SK-N-SH (cell line): ENCODE data around the gene MANBA. TPM values are rescaled to one million over a fixed set of nuclear protein-coding genes. Genes with fewer than 3 reads are reported as not detected.

Source experiments
- CTCF ChIA-PET: fragments of 300-600, 350-600 bp; formaldehyde crosslinking; extraction: SDS; loops from one replicate; lab custom pipeline; 2021; lab: Yijun Ruan, JAX
- POLR2A ChIA-PET: fragments of 350-600 bp; sonication (Branson Sonifier 250); formaldehyde crosslinking; extraction: SDS; loops from one replicate; lab custom pipeline; 2020; ENCODE audit warnings: antibody characterized with exemption, inconsistent platforms; lab: Yijun Ruan, JAX
- DNase-seq: peaks from one replicate; pipeline ENCODE4 v3.0.0; 2012
- H2AFZ ChIP-seq: fragments of 200-600 bp; sonication (generic); 2 replicates; pipeline ENCODE4 v1.8.1; 2016; ENCODE audit warnings: antibody characterized with exemption, mild to moderate bottlenecking, low read depth
- H3F3A ChIP-seq: fragments of 200-600 bp; sonication (generic); replicated peaks from 2 replicates; pipeline ENCODE3; 2016; ENCODE audit warnings: antibody characterized with exemption, mild to moderate bottlenecking; ENCODE audit not compliant: insufficient read depth
- H3K27ac ChIP-seq, 2 experiments: fragments of 200-500 bp in 1 of 2; fragments of 200-600 bp in 1 of 2; sonication (Bioruptor generic) in 1 of 2; sonication (generic), shearing (Covaris generic) in 1 of 2; 2 replicates each; pipeline versions ENCODE4 v1.5.1 to v1.6.1; 2014 to 2016; ENCODE audit warnings: low read depth in 2 of 2, inconsistent platforms in 1 of 2, low read length in 1 of 2, mild to moderate bottlenecking in 1 of 2, mixed read lengths in 1 of 2
- H3K27me3 ChIP-seq: fragments of 200-600 bp; sonication (generic), shearing (Covaris generic); 2 replicates; pipeline ENCODE4 v1.6.1; 2016; ENCODE audit warnings: mixed run types; ENCODE audit not compliant: insufficient read depth
- H3K36me3 ChIP-seq, 2 experiments: fragments of 200-500 bp in 1 of 2; fragments of 200-600 bp in 1 of 2; sonication (Bioruptor generic) in 1 of 2; sonication (generic) in 1 of 2; replicated peaks in 1 of 2; 2 replicates each; pipeline versions ENCODE3 to v1.5.1; 2014 to 2016; ENCODE audit warnings: low read length in 1 of 2, mild to moderate bottlenecking in 1 of 2; ENCODE audit not compliant: insufficient read depth in 2 of 2, control insufficient read depth in 1 of 2
- H3K4me1 ChIP-seq, 2 experiments: fragments of 200-500 bp in 1 of 2; fragments of 200-600 bp in 1 of 2; sonication (Bioruptor generic) in 1 of 2; sonication (generic), shearing (Covaris generic) in 1 of 2; 2 replicates each; pipeline versions ENCODE4 v1.5.1 to v1.6.1; 2014 to 2016; ENCODE audit warnings: low read depth in 1 of 2, low read length in 1 of 2, mixed run types in 1 of 2; ENCODE audit not compliant: insufficient read depth in 2 of 2, control insufficient read depth in 1 of 2
- H3K4me2 ChIP-seq: fragments of 200-600 bp; sonication (generic), shearing (Covaris generic); 2 replicates; pipeline ENCODE4 v1.6.1; 2017; ENCODE audit warnings: mixed run types
- H3K4me3 ChIP-seq, 2 experiments: fragments of 200-500 bp in 1 of 2; fragments of 200-600 bp in 1 of 2; sonication (Bioruptor generic) in 1 of 2; sonication (generic), shearing (Covaris generic) in 1 of 2; 2 replicates each; pipeline versions ENCODE4 v1.5.1 to v1.8.1; 2014 to 2016; ENCODE audit warnings: low read depth in 2 of 2, inconsistent platforms in 1 of 2, low read length in 1 of 2, mild to moderate bottlenecking in 1 of 2, mixed read lengths in 1 of 2, moderate library complexity in 1 of 2
- H3K79me2 ChIP-seq: fragments of 200-600 bp; sonication (generic); 2 replicates; pipeline ENCODE4 v1.8.1; 2017; ENCODE audit warnings: mild to moderate bottlenecking; ENCODE audit not compliant: insufficient read depth
- H3K9ac ChIP-seq: fragments of 200-600 bp; sonication (generic); 2 replicates; pipeline ENCODE4 v1.6.1; 2017; ENCODE audit warnings: mixed run types
- H3K9me2 ChIP-seq: fragments of 200-600 bp; sonication (generic); 2 replicates; pipeline ENCODE4 v1.6.1; 2017; ENCODE audit warnings: mixed run types
- H3K9me3 ChIP-seq: fragments of 200-600 bp; sonication (generic); 2 replicates; pipeline ENCODE4 v1.6.1; 2017; ENCODE audit warnings: mixed run types, mild to moderate bottlenecking, moderate library complexity
- H4K20me1 ChIP-seq: fragments of 200-600 bp; sonication (generic); 2 replicates; pipeline ENCODE4 v1.6.1; 2017; ENCODE audit warnings: mild to moderate bottlenecking, mixed run types; ENCODE audit not compliant: insufficient read depth
- CHD2 ChIP-seq: fragments of 150-350 bp; IDR thresholded peaks from 2 replicates; pipeline ENCODE4 v1.6.1; 2018; ENCODE audit warnings: low read length; ENCODE audit not compliant: partially characterized antibody
- EP300 ChIP-seq, 2 experiments: IDR thresholded peaks; 2 replicates each; pipeline versions ENCODE4 v1.4.0 to v1.6.1; 2012; ENCODE audit warnings: borderline replicate concordance in 1 of 2, low read depth in 1 of 2, low read length in 1 of 2
- FOXJ3 ChIP-seq: sonication (generic); formaldehyde crosslinking; IDR thresholded peaks from 2 replicates; pipeline ENCODE4 v1.5.1; 2020; ENCODE audit warnings: mild to moderate bottlenecking, missing genetic modification reagents
- GABPA ChIP-seq: IDR thresholded peaks from 2 replicates; pipeline ENCODE4 v1.4.0; 2012; ENCODE audit warnings: low read depth, mild to moderate bottlenecking
- IRF3 ChIP-seq: fragments of 150-350 bp; IDR thresholded peaks from 2 replicates; pipeline ENCODE4 v1.6.1; 2016; ENCODE audit warnings: mild to moderate bottlenecking, low read depth, low read length
- MXI1 ChIP-seq: IDR thresholded peaks from 2 replicates; pipeline ENCODE4 v1.6.1; 2012; ENCODE audit warnings: mild to moderate bottlenecking, low read depth, low read length, improper control_type of control experiment
- NFIC ChIP-seq: IDR thresholded peaks from 2 replicates; pipeline ENCODE4 v1.4.0; 2012; ENCODE audit warnings: borderline replicate concordance
- NRF1 ChIP-seq: IDR thresholded peaks from 2 replicates; pipeline ENCODE4 v1.6.1; 2012; ENCODE audit warnings: low read depth, mild to moderate bottlenecking, low read length
- POLR2AphosphoS5 ChIP-seq: IDR thresholded peaks from 2 replicates; pipeline ENCODE4 v1.6.1; 2012; ENCODE audit warnings: low read depth, low read length
- REST ChIP-seq: IDR thresholded peaks from 2 replicates; pipeline ENCODE4 v1.6.1; 2012; ENCODE audit warnings: mild to moderate bottlenecking, low read depth, low read length, moderate library complexity
- RFX5 ChIP-seq: IDR thresholded peaks from 2 replicates; pipeline ENCODE4 v1.6.1; 2012; ENCODE audit warnings: mild to moderate bottlenecking, improper control_type of control experiment, low read length
- RXRA ChIP-seq: IDR thresholded peaks from 2 replicates; pipeline ENCODE4 v1.4.0; 2012; ENCODE audit warnings: low read depth, mild to moderate bottlenecking, borderline replicate concordance
- SMC3 ChIP-seq: IDR thresholded peaks from 2 replicates; pipeline ENCODE4 v1.6.1; 2012; ENCODE audit warnings: low read depth, low read length, improper control_type of control experiment
- TAF1 ChIP-seq: IDR thresholded peaks from 2 replicates; pipeline ENCODE4 v1.6.1; 2012; ENCODE audit warnings: low read depth, mild to moderate bottlenecking, low read length, moderate library complexity, borderline replicate concordance
- TCF12 ChIP-seq: IDR thresholded peaks from 2 replicates; pipeline ENCODE4 v1.4.0; 2012
- YY1 ChIP-seq: IDR thresholded peaks from 2 replicates; pipeline ENCODE4 v1.4.0; 2012; ENCODE audit warnings: low read depth, mild to moderate bottlenecking
- ZBTB33 ChIP-seq: IDR thresholded peaks from 2 replicates; pipeline ENCODE4 v1.4.0; 2012; ENCODE audit warnings: low read depth, borderline replicate concordance
- WGBS: methylation state at CpG from one replicate; pipeline ENCODE4 v1.1.6; 2017; ENCODE audit warnings: low lambda C conversion rate; 5-methylcytosine and 5-hydroxymethylcytosine counted together
- polyA plus RNA-seq, 3 experiments: library from polyadenylated mRNA; depleted of rRNA; stranded (reverse); fragments of >200 nt; gene quantifications; 2 replicates each; pipeline ENCODE4 v1.2.3, GENCODE V29; 2012
- TF ChIP-seq, protein P1 (sequence below): IDR thresholded peaks from 2 replicates; pipeline ENCODE4; 2012
- TF ChIP-seq, protein P2 (sequence below): IDR thresholded peaks from 2 replicates; pipeline ENCODE4 v1.4.0; 2012; ENCODE audit warnings: low read depth, borderline replicate concordance

MANBA gene
- polyA plus RNA-seq, 1 of the 3 experiments (the other 2 are of a cell fraction), result 13.4 TPM

GRCh38 chr4:102596532-102596931, 164.2 kb downstream of the MANBA start (continued):
- TF ChIP-seq SMC3 (no peak), RXRA (no peak), IRF3 (no peak)

- CTCF ChIA-PET, result no interaction called here
- no peak overlapping the region for H2AFZ ChIP-seq
- no peak overlapping the region for H3K9ac ChIP-seq
- peaks cover 47 to 64% of the 10 kb centered on the region in 2 experiments for H3K36me3 ChIP-seq
- no peaks in the 10 kb centered on the region for H3K79me2 ChIP-seq
- H3K9me3 ChIP-seq, result no peaks in the 10 kb centered on the region
- H3K27me3 ChIP-seq, result no peaks in the 10 kb centered on the region
- WGBS, result 65% methylated on average over 2 of the region's 2 CpGs
- H3F3A ChIP-seq, result no peaks in the 10 kb centered on the region
- no peaks in the 10 kb centered on the region for H3K9me2 ChIP-seq
- POLR2A ChIA-PET, result interaction anchor here (0.6 kb wide), 1 partner anchor 483 kb away, joined by 3 read pairs; the partner anchor contains the start of gene SLC9B2
- no peak for DNase-seq
- no peaks in the 10 kb centered on the region for H3K4me1 ChIP-seq
- H4K20me1 ChIP-seq, result no peaks in the 10 kb centered on the region
- TF ChIP-seq, protein P1, sequence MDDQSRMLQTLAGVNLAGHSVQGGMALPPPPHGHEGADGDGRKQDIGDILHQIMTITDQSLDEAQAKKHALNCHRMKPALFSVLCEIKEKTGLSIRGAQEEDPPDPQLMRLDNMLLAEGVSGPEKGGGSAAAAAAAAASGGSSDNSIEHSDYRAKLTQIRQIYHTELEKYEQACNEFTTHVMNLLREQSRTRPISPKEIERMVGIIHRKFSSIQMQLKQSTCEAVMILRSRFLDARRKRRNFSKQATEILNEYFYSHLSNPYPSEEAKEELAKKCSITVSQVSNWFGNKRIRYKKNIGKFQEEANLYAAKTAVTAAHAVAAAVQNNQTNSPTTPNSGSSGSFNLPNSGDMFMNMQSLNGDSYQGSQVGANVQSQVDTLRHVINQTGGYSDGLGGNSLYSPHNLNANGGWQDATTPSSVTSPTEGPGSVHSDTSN, result no peak
- no peak for TF ChIP-seq RFX5
- TF ChIP-seq REST, result no peak
- no peak for TF ChIP-seq RXRA
- TF ChIP-seq YY1, result no peak
- no peak for TF ChIP-seq TAF1
- TF ChIP-seq IRF3, result no peak
- TF ChIP-seq POLR2AphosphoS5, result no peak
- no peak for TF ChIP-seq MXI1
- no peak for TF ChIP-seq FOXJ3 (CRISPR knock-in tag)
- TF ChIP-seq NRF1, result no peak
- no peak for TF ChIP-seq NFIC
- no peak for TF ChIP-seq ZBTB33
- TF ChIP-seq TCF12, result no peak
- TF ChIP-seq, protein P2, sequence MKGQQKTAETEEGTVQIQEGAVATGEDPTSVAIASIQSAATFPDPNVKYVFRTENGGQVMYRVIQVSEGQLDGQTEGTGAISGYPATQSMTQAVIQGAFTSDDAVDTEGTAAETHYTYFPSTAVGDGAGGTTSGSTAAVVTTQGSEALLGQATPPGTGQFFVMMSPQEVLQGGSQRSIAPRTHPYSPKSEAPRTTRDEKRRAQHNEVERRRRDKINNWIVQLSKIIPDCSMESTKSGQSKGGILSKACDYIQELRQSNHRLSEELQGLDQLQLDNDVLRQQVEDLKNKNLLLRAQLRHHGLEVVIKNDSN, result no peak
- no peak for TF ChIP-seq EP300 (IDR thresholded peaks at IDR 0.05; ENCODE audit: borderline replicate concordance in 1 of 2, low read depth in 1 of 2, low read length in 1 of 2)
- no peak for TF ChIP-seq GABPA
- no peak for TF ChIP-seq CHD2
- no peak overlapping the region for H3K4me2 ChIP-seq
- H3K27ac ChIP-seq, result no peak overlapping the region
- no peak overlapping the region for H3K4me3 ChIP-seq
Measured at GRCh38 chr4:102594000-102594399, 166.8 kb downstream of the MANBA start.
